Endothelial cell of umbilical vein (primary cell): ENCODE data around the gene ARHGDIA. TPM values are rescaled to one million over a fixed set of nuclear protein-coding genes. Genes with fewer than 3 reads are reported as not detected.

Experiments
- BruUV-seq: library from RNA; stranded (reverse); fragments of 400-500 nt; replicated peaks from 2 replicates; lab custom pipeline; 2021; lab: Mats Ljungman, UMichigan
- CTCF ChIA-PET: fragments of 300-600, 350-600 bp; sonication (Branson Sonifier 250); formaldehyde crosslinking; loops from one replicate; lab custom pipeline; 2021; ENCODE audit warnings: antibody characterized with exemption, inconsistent platforms; lab: Charles Lee
- POLR2A ChIA-PET: fragments of 300-600, 350-600 bp; sonication (Branson Sonifier 250); formaldehyde crosslinking; loops from one replicate; lab custom pipeline; 2021; ENCODE audit warnings: antibody characterized with exemption, inconsistent platforms; lab: Charles Lee
- DNase-seq: peaks from one replicate; pipeline ENCODE4 v3.0.0-alpha.2; 2011; ENCODE audit warnings: low read depth, low spot score
- FAIRE-seq: peaks from 2 replicates; lab custom pipeline; 2011; peaks lifted over from hg19 to GRCh38; lab: Jason Lieb, UNC
- H2AFZ ChIP-seq: 2 replicates; pipeline ENCODE4 v1.6.0; 2012; ENCODE audit warnings: low read depth, low read length, control low read depth, inconsistent platforms
- H3K27ac ChIP-seq: 2 replicates; pipeline ENCODE4 v1.5.1; 2011; ENCODE audit warnings: low read depth, mild to moderate bottlenecking, control low read depth, low read length, moderate library complexity; ENCODE audit not compliant: insufficient read depth
- H3K27me3 ChIP-seq, 2 experiments: 2 replicates each; pipeline versions ENCODE4 v1.6.0 to v1.6.1; 2011; ENCODE audit warnings: low read length in 2 of 2, mixed read lengths in 1 of 2; ENCODE audit not compliant: control insufficient read depth in 2 of 2, insufficient read depth in 2 of 2
- H3K36me3 ChIP-seq, 2 experiments: 2 replicates in 1 of 2; 3 replicates in 1 of 2; pipeline ENCODE4 v1.5.1; 2011; ENCODE audit warnings: low read length in 2 of 2, mild to moderate bottlenecking in 1 of 2, moderate library complexity in 1 of 2; ENCODE audit not compliant: control insufficient read depth in 2 of 2, insufficient read depth in 2 of 2; ENCODE audit errors: extremely low read depth in 1 of 2
- H3K4me1 ChIP-seq: 3 replicates; pipeline ENCODE4 v1.5.1; 2011; ENCODE audit warnings: mild to moderate bottlenecking, low read length; ENCODE audit not compliant: control insufficient read depth, insufficient read depth; ENCODE audit errors: extremely low read depth
- H3K4me2 ChIP-seq: 2 replicates; pipeline ENCODE4 v1.6.1; 2011; ENCODE audit warnings: low read length, control low read depth, mixed read lengths; ENCODE audit not compliant: insufficient read depth
- H3K4me3 ChIP-seq, 3 experiments: fragments of 200-600 bp in 1 of 3; sonication (generic), shearing (Covaris generic) in 1 of 3; replicated peaks in 1 of 3; 2 replicates each; pipeline ENCODE4 v1.5.1; 2011 to 2016; ENCODE audit warnings: control low read depth in 3 of 3, low read length in 3 of 3, mild to moderate bottlenecking in 2 of 3, inconsistent platforms in 1 of 3, low read depth in 1 of 3, moderate library complexity in 1 of 3; ENCODE audit not compliant: insufficient read depth in 1 of 3
- H3K79me2 ChIP-seq: 2 replicates; pipeline ENCODE4 v1.6.0; 2012; ENCODE audit warnings: low read length, inconsistent platforms; ENCODE audit not compliant: control insufficient read depth, insufficient read depth
- H3K9ac ChIP-seq: replicated peaks from 2 replicates; pipeline ENCODE3; 2011; ENCODE audit warnings: low read length, control low read depth; ENCODE audit not compliant: insufficient read depth; ENCODE audit errors: extremely low read depth
- H3K9me1 ChIP-seq: replicated peaks from 3 replicates; pipeline ENCODE4 v1.6.0; 2011; ENCODE audit warnings: mild to moderate bottlenecking, low read length; ENCODE audit not compliant: control insufficient read depth, insufficient read depth; ENCODE audit errors: extremely low read depth
- H3K9me3 ChIP-seq: replicated peaks from 2 replicates; pipeline ENCODE4 v1.5.1; 2012; ENCODE audit warnings: low read length, inconsistent platforms; ENCODE audit not compliant: control insufficient read depth, insufficient read depth
- H4K20me1 ChIP-seq: replicated peaks from 2 replicates; pipeline ENCODE3; 2011; ENCODE audit warnings: mild to moderate bottlenecking, low read length; ENCODE audit not compliant: control insufficient read depth, insufficient read depth; ENCODE audit errors: extremely low read depth
- EZH2 ChIP-seq: IDR thresholded peaks from 2 replicates; pipeline ENCODE4 v1.6.1; 2012; ENCODE audit warnings: borderline replicate concordance, low read depth, mild to moderate bottlenecking, moderate library complexity, low read length, inconsistent platforms; ENCODE audit not compliant: severe bottlenecking
- FOS ChIP-seq: IDR thresholded peaks from 2 replicates; pipeline ENCODE4 v1.6.1; 2011; ENCODE audit warnings: mild to moderate bottlenecking, low read length, moderate library complexity, borderline replicate concordance; ENCODE audit not compliant: insufficient read depth
- GATA2 ChIP-seq: IDR thresholded peaks from 2 replicates; pipeline ENCODE4 v1.7.0; 2011; ENCODE audit warnings: low read depth, mild to moderate bottlenecking, moderate library complexity, mixed read lengths, low read length; ENCODE audit not compliant: insufficient read length, insufficient read depth
- JUN ChIP-seq: IDR thresholded peaks from 2 replicates; pipeline ENCODE4 v1.6.1; 2011; ENCODE audit warnings: borderline replicate concordance, low read depth; ENCODE audit not compliant: insufficient read length, insufficient read depth
- MYC ChIP-seq: IDR thresholded peaks from one replicate; pipeline ENCODE4 v1.6.1; 2011; ENCODE audit warnings: mild to moderate bottlenecking, low read depth, low read length
- POLR2A ChIP-seq: IDR thresholded peaks from 2 replicates; pipeline ENCODE4 v1.6.1; 2012; ENCODE audit warnings: low read depth, mild to moderate bottlenecking, control low read depth, low read length
- POLR2AphosphoS5 ChIP-seq: IDR thresholded peaks from 2 replicates; pipeline ENCODE4 v1.6.1; 2012; ENCODE audit warnings: low read depth, mild to moderate bottlenecking, control low read depth, low read length, moderate library complexity; ENCODE audit not compliant: insufficient read depth
- dilution Hi-C: fragments of 300-500 bp; cut with MboI; formaldehyde crosslinking; loops from one replicate; pipeline ENCODE4 v1.15.0; 2019; ENCODE audit warnings: low sequenced_read_pairs; ENCODE audit not compliant: extremely low pct_ligation_motif_present
- intact Hi-C: fragments of 100-400 bp; cut with micrococcal nuclease; formaldehyde crosslinking; loops from one replicate; pipeline ENCODE4 v1.10.0; 2022
- polyA plus RNA-seq, 4 experiments: library from polyadenylated mRNA; depleted of rRNA in 3 of 4; stranded (reverse) in 3 of 4; unstranded in 1 of 4; fragments of >200 nt; gene quantifications; 2 replicates each; pipeline versions ENCODE4 v1.2.1 to v1.2.3, GENCODE V29; 2011 to 2012; ENCODE audit warnings: missing spikeins in 1 of 4
- total RNA-seq: library from RNA; stranded (reverse); gene quantifications from 2 replicates; pipeline ENCODE4 v1.2.3, GENCODE V29; 2021
- TF ChIP-seq, protein P1 (sequence below), 2 donors: IDR thresholded peaks; 1 replicate in 1 of 2; 2 replicates in 1 of 2; pipeline ENCODE4 v1.5.1; 2011; ENCODE audit warnings: low read length in 2 of 2, mild to moderate bottlenecking in 2 of 2, moderate library complexity in 2 of 2, control low read depth in 1 of 2, inconsistent platforms in 1 of 2, low read depth in 1 of 2; ENCODE audit not compliant: insufficient read depth in 1 of 2; ENCODE audit errors: extremely low read depth in 1 of 2
- TF ChIP-seq, protein P2 (sequence below): IDR thresholded peaks from 2 replicates; pipeline ENCODE4 v1.6.1; 2011; ENCODE audit not compliant: insufficient read depth, insufficient read length

Gene ARHGDIA
- total and polyA plus RNA-seq, 2 donors (not counting 3 experiments of a cell fraction or from before 2014, with no cell fraction given) = 358 to 645 TPM

DNA sequence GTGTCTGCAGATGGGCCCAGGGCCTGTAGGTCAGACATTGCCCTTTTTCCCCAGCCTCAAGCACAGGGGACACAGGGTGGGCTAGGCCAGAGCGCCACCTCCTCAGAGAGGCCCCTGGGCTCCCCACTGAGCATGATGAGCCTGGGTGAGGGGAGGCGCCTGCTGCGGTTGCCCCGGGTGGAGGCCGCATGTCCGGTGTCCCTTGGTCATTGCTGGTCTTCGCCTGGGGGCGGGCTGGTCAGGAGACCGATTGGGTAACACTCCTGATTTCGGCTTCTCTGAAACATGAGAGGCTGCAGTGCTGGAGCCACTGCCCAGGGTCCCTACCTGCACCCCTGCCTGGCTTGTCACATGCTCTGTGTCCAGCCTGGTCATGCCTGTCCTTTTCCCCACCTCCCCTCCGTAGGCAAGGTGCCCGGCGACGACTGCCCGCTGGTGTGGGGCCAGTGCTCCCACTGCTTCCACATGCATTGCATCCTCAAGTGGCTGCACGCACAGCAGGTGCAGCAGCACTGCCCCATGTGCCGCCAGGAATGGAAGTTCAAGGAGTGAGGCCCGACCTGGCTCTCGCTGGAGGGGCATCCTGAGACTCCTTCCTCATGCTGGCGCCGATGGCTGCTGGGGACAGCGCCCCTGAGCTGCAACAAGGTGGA is 28.5 kb upstream of the ARHGDIA start:
- no peaks in the 10 kb centered on the region for H3K27me3 ChIP-seq
- FAIRE-seq (no peak), DNase-seq (no peak)
- no peaks in the 10 kb centered on the region for H3K79me2 ChIP-seq
- H3K36me3 ChIP-seq = peaks cover 7 to 12% of the 10 kb centered on the region in 2 experiments
- intact Hi-C loops = no loop called here
- H3K4me3 ChIP-seq = no peak overlapping the region
- no peaks in the 10 kb centered on the region for H3K9me1 ChIP-seq
- no peak overlapping the region for H3K27ac ChIP-seq
- no peaks in the 10 kb centered on the region for H4K20me1 ChIP-seq
- BruUV-seq = no TSS peak
- TF ChIP-seq MYC (no peak), POLR2AphosphoS5 (no peak), FOS (no peak), EZH2 (no peak), POLR2A (no peak), GATA2 (no peak), JUN (no peak)
- TF ChIP-seq, protein P1, sequence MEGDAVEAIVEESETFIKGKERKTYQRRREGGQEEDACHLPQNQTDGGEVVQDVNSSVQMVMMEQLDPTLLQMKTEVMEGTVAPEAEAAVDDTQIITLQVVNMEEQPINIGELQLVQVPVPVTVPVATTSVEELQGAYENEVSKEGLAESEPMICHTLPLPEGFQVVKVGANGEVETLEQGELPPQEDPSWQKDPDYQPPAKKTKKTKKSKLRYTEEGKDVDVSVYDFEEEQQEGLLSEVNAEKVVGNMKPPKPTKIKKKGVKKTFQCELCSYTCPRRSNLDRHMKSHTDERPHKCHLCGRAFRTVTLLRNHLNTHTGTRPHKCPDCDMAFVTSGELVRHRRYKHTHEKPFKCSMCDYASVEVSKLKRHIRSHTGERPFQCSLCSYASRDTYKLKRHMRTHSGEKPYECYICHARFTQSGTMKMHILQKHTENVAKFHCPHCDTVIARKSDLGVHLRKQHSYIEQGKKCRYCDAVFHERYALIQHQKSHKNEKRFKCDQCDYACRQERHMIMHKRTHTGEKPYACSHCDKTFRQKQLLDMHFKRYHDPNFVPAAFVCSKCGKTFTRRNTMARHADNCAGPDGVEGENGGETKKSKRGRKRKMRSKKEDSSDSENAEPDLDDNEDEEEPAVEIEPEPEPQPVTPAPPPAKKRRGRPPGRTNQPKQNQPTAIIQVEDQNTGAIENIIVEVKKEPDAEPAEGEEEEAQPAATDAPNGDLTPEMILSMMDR (IDR thresholded peaks at IDR 0.05; ENCODE audit: extremely low read depth in 1 of 2, insufficient read depth in 1 of 2, low read depth in 1 of 2, low read length in 2 of 2) = no peak
- TF ChIP-seq, protein P2, sequence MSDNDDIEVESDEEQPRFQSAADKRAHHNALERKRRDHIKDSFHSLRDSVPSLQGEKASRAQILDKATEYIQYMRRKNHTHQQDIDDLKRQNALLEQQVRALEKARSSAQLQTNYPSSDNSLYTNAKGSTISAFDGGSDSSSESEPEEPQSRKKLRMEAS = no peak
- H2AFZ ChIP-seq = no peak overlapping the region
- ChIA-PET POLR2A (no interaction called here), CTCF (no interaction called here)
- peaks cover 3% of the 10 kb centered on the region for H3K4me1 ChIP-seq
- H3K9ac ChIP-seq = no peak overlapping the region
- H3K9me3 ChIP-seq = no peaks in the 10 kb centered on the region
- H3K4me2 ChIP-seq = no peak overlapping the region
- dilution Hi-C loops = no loop called here
